A549 treated with ZK216348 at 1 μM for 4 hours (cell line): Measurements from ENCODE around the gene ORC3. TPM values are rescaled to one million over a fixed set of nuclear protein-coding genes. Genes with fewer than 3 reads are reported as not detected.

Experiments
- total RNA-seq: library from RNA; stranded (reverse); fragments of 200-300 nt; extraction: Qiagen RNA extraction; gene quantifications from 5 replicates; pipeline ENCODE4 v1.2.3, GENCODE V29; 2022; ENCODE audit warnings: low read depth

ORC3 gene
- 13.9 to 22.5 TPM (median 16.1 TPM) in 5 replicates for total RNA-seq

DNA sequence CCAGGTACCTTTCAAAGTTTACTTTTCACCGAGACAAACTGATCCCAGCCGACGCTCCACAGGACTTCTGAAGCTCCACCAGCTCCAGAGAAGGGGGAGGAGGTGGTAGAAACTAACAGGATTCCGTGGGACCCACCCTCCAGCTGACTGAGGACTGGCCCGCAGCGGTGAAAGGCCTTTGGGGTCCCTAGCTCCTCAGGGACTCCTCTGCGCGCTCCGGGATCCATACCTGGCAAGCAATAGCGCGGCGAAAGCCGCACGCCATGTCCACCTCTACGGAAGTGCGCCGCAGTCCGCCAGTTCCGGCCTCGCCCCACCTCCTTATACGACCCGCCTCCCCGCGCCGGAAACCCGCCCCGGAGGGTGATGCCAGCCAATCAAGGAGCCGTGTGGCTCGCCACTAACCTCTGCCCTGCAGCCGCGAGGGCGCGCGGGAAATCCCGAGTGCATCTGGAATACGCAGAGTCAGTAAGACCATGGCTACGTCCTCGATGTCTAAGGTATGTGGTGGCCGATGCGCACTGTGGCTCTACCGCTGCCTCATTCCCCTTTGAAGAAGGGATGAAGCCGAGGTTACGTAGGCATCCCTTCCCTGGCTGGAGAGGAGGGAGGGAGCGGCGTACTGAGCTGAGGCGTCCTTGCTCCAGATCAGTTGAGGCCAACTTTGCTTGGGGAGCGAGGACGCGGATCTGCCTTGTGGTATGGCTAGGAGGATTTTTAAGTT, at the start of gene ORC3, which contains the start of gene RARS2:
TSS of gene ORC3 (plus strand) at position 443 of the 724 bp plus-strand sequence. CDS start at position 477, 34 bp downstream.
TSS of gene RARS2 (minus strand) at position 295 of the 724 bp plus-strand sequence. CDS start at position 265, 30 bp downstream.

DNA sequence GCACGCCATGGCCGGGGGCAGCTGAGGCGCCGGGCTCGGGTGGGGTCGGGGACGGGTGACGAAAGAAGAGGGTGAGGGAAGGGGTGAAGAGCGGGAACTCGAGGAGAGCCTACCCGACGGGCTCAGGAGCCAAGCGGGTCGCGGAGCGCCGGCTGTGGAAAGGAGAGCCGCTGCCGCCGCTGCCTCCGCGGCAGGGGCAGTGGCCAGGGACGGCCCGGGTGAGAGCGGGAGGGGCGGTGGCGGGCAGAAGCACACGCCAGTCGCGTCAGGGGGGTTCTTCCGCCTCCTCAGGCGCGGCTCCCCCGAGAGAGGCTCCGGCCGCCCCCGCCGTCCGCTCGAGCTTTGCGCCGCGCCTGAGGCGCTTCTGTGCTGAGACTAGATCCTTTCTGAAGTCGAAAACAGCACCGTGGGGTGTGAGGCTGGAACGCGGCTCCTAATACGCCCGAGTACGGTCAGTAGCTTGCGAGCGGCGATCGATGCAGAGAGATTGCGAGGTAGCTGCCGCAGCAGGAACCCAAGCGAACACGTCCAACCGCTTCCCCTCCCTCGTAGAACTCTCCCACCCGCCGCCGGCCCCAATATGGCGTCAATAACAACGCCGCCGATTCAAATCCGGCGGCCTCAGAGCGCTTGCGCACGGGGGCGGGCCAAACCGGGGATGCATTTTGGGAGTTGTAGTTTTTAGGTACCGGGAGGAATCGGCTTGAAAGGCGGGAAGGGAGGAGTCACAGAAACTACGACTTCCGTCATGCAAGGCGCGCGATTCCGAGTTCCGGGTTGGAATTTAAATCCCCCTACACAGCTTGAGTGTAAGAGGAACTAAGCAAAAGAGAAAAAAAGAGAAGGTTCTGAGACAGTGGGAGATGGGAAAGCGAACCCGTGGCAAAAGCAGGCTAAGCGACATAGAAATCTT, 112.0 kb downstream of the ORC3 start, which contains the start of gene AKIRIN2:
TSS of gene AKIRIN2 (minus strand) at position 558 of the 913 bp plus-strand sequence. CDS start at position 9, 549 bp downstream.

Other genes with a start within 250 kb of the ORC3 start
- 0.12 to 0.44 TPM (median 0.15 TPM) in 3 of 5 replicates, not detected in the others for gene C6orf163, start 245.3 kb upstream of the ORC3 start, total RNA-seq
- 0.50 to 0.62 TPM (median 0.54 TPM) in 5 replicates for gene CFAP206, start 182.2 kb upstream of the ORC3 start, total RNA-seq
- 7.3 to 10.5 TPM (median 10.2 TPM) in 5 replicates for gene SLC35A1, start 117.2 kb upstream of the ORC3 start, total RNA-seq
- 18.2 to 25.7 TPM (median 20.2 TPM) in 5 replicates for gene RARS2, start 148 bp upstream of the ORC3 start, total RNA-seq
- 27.7 to 40.6 TPM (median 36.8 TPM) in 5 replicates for gene AKIRIN2, start 112.1 kb downstream of the ORC3 start, total RNA-seq